ENCODE measurements around the gene BSDC1.

GRCh38 chr1:32335535-32335789, 58.8 kb downstream of the BSDC1 start:
- TF ChIP-seq, protein P1, sequence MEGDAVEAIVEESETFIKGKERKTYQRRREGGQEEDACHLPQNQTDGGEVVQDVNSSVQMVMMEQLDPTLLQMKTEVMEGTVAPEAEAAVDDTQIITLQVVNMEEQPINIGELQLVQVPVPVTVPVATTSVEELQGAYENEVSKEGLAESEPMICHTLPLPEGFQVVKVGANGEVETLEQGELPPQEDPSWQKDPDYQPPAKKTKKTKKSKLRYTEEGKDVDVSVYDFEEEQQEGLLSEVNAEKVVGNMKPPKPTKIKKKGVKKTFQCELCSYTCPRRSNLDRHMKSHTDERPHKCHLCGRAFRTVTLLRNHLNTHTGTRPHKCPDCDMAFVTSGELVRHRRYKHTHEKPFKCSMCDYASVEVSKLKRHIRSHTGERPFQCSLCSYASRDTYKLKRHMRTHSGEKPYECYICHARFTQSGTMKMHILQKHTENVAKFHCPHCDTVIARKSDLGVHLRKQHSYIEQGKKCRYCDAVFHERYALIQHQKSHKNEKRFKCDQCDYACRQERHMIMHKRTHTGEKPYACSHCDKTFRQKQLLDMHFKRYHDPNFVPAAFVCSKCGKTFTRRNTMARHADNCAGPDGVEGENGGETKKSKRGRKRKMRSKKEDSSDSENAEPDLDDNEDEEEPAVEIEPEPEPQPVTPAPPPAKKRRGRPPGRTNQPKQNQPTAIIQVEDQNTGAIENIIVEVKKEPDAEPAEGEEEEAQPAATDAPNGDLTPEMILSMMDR (IDR thresholded peaks at IDR 0.05): no peak
- TF ChIP-seq POLR2A (IDR thresholded peaks at IDR 0.05) (no peak), EP300 (IDR thresholded peaks at IDR 0.05) (no peak)
